Astrocyte of the cerebellum (primary cell): ENCODE measurements around the gene COX4I2.
"Not testable (repeated sequence)": the region's sequence is repeated elsewhere in the genome, so short reads cannot be mapped to it uniquely, and the experiment has no call there.

Experiments used
- DNase-seq: peaks from one replicate; pipeline ENCODE4 v3.0.0-alpha.2; 2011; ENCODE audit warnings: low read depth
- H3K4me3 ChIP-seq: 2 replicates; pipeline ENCODE4 v1.5.1; 2011; ENCODE audit warnings: mild to moderate bottlenecking, low read depth, low read length, moderate library complexity
- CTCF ChIP-seq: IDR thresholded peaks from 2 replicates; pipeline ENCODE4 v1.5.1; 2012; ENCODE audit warnings: low read length, low read depth, moderate library complexity, mild to moderate bottlenecking; ENCODE audit errors: missing control alignments
- in situ Hi-C: cut with HindIII; loops from 2 replicates; pipeline ENCODE4 v1.10.0; 2017; ENCODE audit warnings: low sequenced_read_pairs

The COX4I2 gene

GRCh38 chr20:31665753-31666152 lies 28.0 kb downstream of the COX4I2 start:
- in situ Hi-C loops = no loop called here
- no peak overlapping the region for H3K4me3 ChIP-seq
- no peak for DNase-seq
- TF ChIP-seq CTCF = no peak

- in situ Hi-C loops = no loop called here
- DNase-seq = no peak
- H3K4me3 ChIP-seq = no peak overlapping the region
- TF ChIP-seq CTCF = no peak
Observed at GRCh38 chr20:31666258-31667042, 28.7 kb downstream of the COX4I2 start.

DNA sequence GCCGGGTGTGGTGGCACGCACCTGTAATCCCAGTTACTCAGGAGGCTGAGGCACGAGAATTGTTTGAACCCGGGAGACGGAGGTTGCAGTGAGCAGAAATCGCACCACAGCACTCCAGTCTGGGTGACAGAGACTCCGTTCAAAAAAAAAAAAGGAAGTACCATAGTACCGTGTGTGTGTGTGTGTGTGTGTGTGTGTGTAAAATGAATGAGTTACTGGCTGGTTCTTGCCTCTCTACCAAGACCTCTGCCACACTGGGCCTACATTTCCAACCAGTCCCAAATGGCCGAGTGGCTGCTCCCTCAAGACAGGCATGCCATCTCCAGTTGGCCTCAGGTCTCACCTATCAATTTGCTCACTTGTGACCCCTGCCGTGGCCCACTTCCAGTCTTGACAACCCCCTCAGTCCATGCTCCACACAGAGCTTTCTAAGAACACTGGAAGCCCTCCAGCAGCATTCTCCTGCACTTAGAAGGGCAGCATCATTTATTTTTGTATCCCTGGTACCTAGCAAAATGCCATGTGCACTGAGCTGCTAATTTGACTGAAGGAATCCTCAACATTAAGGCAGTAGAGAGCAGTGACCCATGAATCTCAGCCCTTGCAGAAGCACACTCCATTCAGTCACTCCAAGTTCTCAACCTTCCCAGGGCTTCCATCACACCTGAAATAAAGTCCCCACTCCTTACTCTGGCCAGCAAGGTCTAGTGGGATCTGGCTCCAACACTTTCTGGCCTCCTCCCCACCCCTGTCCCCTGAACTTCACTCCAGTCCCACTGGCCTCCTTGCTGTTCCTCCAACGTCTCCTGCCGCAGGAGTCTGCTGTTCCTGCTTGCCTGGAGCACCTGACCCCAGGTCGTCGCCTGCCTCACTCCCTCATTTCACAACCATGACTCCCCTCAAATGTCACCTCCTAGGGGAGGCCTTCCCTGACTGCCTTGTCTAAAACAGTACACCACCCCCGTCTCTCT lies 29.9 kb downstream of the COX4I2 start:
- TF ChIP-seq CTCF = no peak
- DNase-seq = no peak
- in situ Hi-C loops = no loop called here
- H3K4me3 ChIP-seq = no peak overlapping the region

DNA sequence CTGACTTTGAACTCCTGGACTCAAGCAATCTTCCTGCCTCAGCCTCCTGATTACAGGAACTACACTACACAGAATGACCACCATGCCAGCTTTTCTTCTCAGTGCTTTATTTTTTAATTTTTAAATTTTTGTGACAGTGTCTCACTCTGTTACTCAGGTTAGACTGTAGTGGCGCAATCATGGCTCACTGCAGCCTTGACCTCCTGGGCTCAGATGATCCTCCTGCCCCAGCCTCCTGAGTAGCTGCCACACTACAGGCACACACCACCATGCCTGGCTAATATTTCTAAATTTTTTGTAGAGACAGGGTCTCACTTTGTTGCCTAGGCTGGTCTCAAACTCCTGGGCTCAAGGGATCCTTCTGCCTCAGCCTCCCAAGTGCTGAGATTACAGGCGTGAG lies 31.2 kb downstream of the COX4I2 start:
- in situ Hi-C loops, H3K4me3 ChIP-seq, DNase-seq: not testable (repeated sequence)

GRCh38 chr20:31669876-31670275 lies 32.2 kb downstream of the COX4I2 start:
- no peak overlapping the region for H3K4me3 ChIP-seq
- TF ChIP-seq CTCF = no peak
- in situ Hi-C loops = no loop called here
- DNase-seq = no peak

- no peak for TF ChIP-seq CTCF
- H3K4me3 ChIP-seq = no peak overlapping the region
- no peak for DNase-seq
- in situ Hi-C loops = no loop called here
Observed at GRCh38 chr20:31670371-31671228, 32.9 kb downstream of the COX4I2 start.
